Thyroid gland (tissue), 4 donors: ENCODE measurements around the gene TBC1D4. TPM values are rescaled to one million over a fixed set of nuclear protein-coding genes. Genes with fewer than 3 reads are reported as not detected.

Source experiments
- DNase-seq, 2 donors: peaks; one replicate each; pipeline ENCODE4 v3.0.0-alpha.2; 2019
- H3K27ac ChIP-seq, 3 donors: fragments of 200-600 bp; sonication (generic); 1 replicate in 2 of 3; 2 replicates in 1 of 3; pipeline ENCODE4 v1.5.1; 2016 to 2019; ENCODE audit warnings: mild to moderate bottlenecking in 1 of 3, moderate library complexity in 1 of 3
- H3K27me3 ChIP-seq: fragments of 200-600 bp; sonication (generic); one replicate; pipeline ENCODE4 v1.5.1; 2019
- H3K36me3 ChIP-seq, 2 donors: fragments of 200-600 bp; sonication (generic); one replicate each; pipeline ENCODE4 v1.5.1; 2016 to 2019
- H3K4me1 ChIP-seq, 2 donors: fragments of 200-600 bp; sonication (generic); one replicate each; pipeline ENCODE4 v1.5.1; 2017 to 2019
- H3K4me3 ChIP-seq, 3 donors: fragments of 200-600 bp; sonication (generic); replicated peaks in 1 of 3; 1 replicate in 2 of 3; 2 replicates in 1 of 3; pipeline ENCODE4 v1.5.1; 2016; ENCODE audit warnings: mild to moderate bottlenecking in 1 of 3
- H3K9me3 ChIP-seq: fragments of 200-600 bp; sonication (generic); one replicate; pipeline ENCODE4 v1.5.1; 2017
- CTCF ChIP-seq, 6 experiments: fragments of 200-600 bp in 3 of 6; fragments of 450-650 bp in 3 of 6; sonication (generic) in 3 of 6; IDR thresholded peaks; one replicate each; pipeline ENCODE4 v1.5.1; 2016 to 2019; ENCODE audit warnings: antibody characterized with exemption in 6 of 6, mild to moderate bottlenecking in 2 of 6, inconsistent platforms in 1 of 6, moderate library complexity in 1 of 6
- POLR2A ChIP-seq, 2 donors: fragments of 450-650 bp; IDR thresholded peaks; one replicate each; pipeline ENCODE4 v1.6.1; 2017; ENCODE audit warnings: antibody characterized with exemption in 2 of 2, mild to moderate bottlenecking in 2 of 2, moderate library complexity in 1 of 2
- WGBS, 2 donors: methylation state at CpG; one replicate each; pipeline ENCODE4 v1.1.5; 2017; 5-methylcytosine and 5-hydroxymethylcytosine counted together
- intact Hi-C: fragments of 100-400 bp; cut with DNase I; formaldehyde crosslinking; loops from one replicate; pipeline ENCODE4 v1.15.1; 2023
- total RNA-seq, 4 donors: library from RNA; depleted of rRNA; stranded (reverse); fragments of >200 nt; gene quantifications; one replicate each; pipeline ENCODE4 v1.2.3, GENCODE V29; 2016

TBC1D4 gene
- total RNA-seq, 4 donors from 2014 or later, result 42.5 to 72.6 (median 70.6) TPM

- intact Hi-C loops, result no loop called here
- DNase-seq, result no peak
- Histone ChIP-seq H3K4me3 (no peak overlapping the region), H3K27ac (no peak overlapping the region), H3K36me3 (peaks cover 0 to 2% of the 10 kb centered on the region in 2 donors), H3K27me3 (no peaks in the 10 kb centered on the region), H3K4me1 (peaks cover 0 to 6% of the 10 kb centered on the region in 2 donors), H3K9me3 (no peaks in the 10 kb centered on the region)
- TF ChIP-seq POLR2A (IDR thresholded peaks at IDR 0.05) (no peak), CTCF (IDR thresholded peaks at IDR 0.05) (no peak)
- WGBS, 2 donors, result 87 to 89% methylated on average over 10 of the region's 10 CpGs
Measured at GRCh38 chr13:75334634-75335447, 147.1 kb downstream of the TBC1D4 start.

- peaks cover 0 to 6% of the 10 kb centered on the region in 2 donors for H3K4me1 ChIP-seq
- no peaks in the 10 kb centered on the region for H3K27me3 ChIP-seq
- H3K36me3 ChIP-seq, result peaks cover 0 to 2% of the 10 kb centered on the region in 2 donors
- no peak overlapping the region for H3K27ac ChIP-seq
- H3K9me3 ChIP-seq, result no peaks in the 10 kb centered on the region
- DNase-seq, result no peak
- no peak for TF ChIP-seq CTCF (IDR thresholded peaks at IDR 0.05)
- H3K4me3 ChIP-seq, result no peak overlapping the region
- intact Hi-C loops, result no loop called here
- 89 to 91% methylated on average over 1 of the region's 1 CpG for WGBS, 2 donors
Measured at GRCh38 chr13:75333103-75333502, 148.9 kb downstream of the TBC1D4 start.

- DNase-seq, result no peak
- Histone ChIP-seq H3K4me3 (no peak overlapping the region), H3K27me3 (no peaks in the 10 kb centered on the region), H3K9me3 (no peaks in the 10 kb centered on the region), H3K36me3 (peaks cover 0 to 2% of the 10 kb centered on the region in 2 donors), H3K27ac (no peak overlapping the region), H3K4me1 (peaks cover 0 to 6% of the 10 kb centered on the region in 2 donors)
- no peak for TF ChIP-seq POLR2A (IDR thresholded peaks at IDR 0.05)
- TF ChIP-seq CTCF (IDR thresholded peaks at IDR 0.05), result no peak
- WGBS, 2 donors, result 92 to 96% methylated on average over 2 of the region's 2 CpGs
- intact Hi-C loops, result no loop called here
Measured at GRCh38 chr13:75331792-75332349, 150.1 kb downstream of the TBC1D4 start.

GRCh38 chr13:75330770-75331169 lies 151.2 kb downstream of the TBC1D4 start:
- 93 to 94% methylated on average over 2 of the region's 2 CpGs for WGBS, 2 donors
- TF ChIP-seq POLR2A (IDR thresholded peaks at IDR 0.05) (no peak), CTCF (IDR thresholded peaks at IDR 0.05) (no peak)
- Histone ChIP-seq H3K36me3 (peaks cover 0 to 5% of the 10 kb centered on the region in 2 donors), H3K27ac (no peak overlapping the region), H3K4me3 (no peak overlapping the region), H3K9me3 (no peaks in the 10 kb centered on the region), H3K27me3 (no peaks in the 10 kb centered on the region), H3K4me1 (peaks cover 0 to 6% of the 10 kb centered on the region in 2 donors)
- intact Hi-C loops, result no loop called here
- DNase-seq, result no peak

GRCh38 chr13:75329723-75330122 lies 152.2 kb downstream of the TBC1D4 start:
- intact Hi-C loops, result no loop called here
- H3K27ac ChIP-seq, result no peak overlapping the region
- DNase-seq, result no peak
- H3K27me3 ChIP-seq, result no peaks in the 10 kb centered on the region
- peaks cover 0 to 6% of the 10 kb centered on the region in 2 donors for H3K4me1 ChIP-seq
- TF ChIP-seq POLR2A (IDR thresholded peaks at IDR 0.05), result no peak
- WGBS, 2 donors, result 86 to 93% methylated on average over 5 of the region's 5 CpGs
- H3K4me3 ChIP-seq, result no peak overlapping the region
- peaks cover 0 to 7% of the 10 kb centered on the region in 2 donors for H3K36me3 ChIP-seq
- no peaks in the 10 kb centered on the region for H3K9me3 ChIP-seq
